Iris pigment epithelial cell (primary cell): ENCODE results near the gene CD180.

Source experiments
- DNase-seq: peaks from one replicate; pipeline ENCODE4 v3.0.0-alpha.2; 2011; ENCODE audit warnings: low read depth

Gene CD180

GRCh38 chr5:67196537-67197059 lies at the start of gene CD180:
TSS of gene CD180 (minus strand) at chr5:67196799. CDS start at chr5:67196641, 158 bp downstream.
- DNase-seq, result no peak

DNA sequence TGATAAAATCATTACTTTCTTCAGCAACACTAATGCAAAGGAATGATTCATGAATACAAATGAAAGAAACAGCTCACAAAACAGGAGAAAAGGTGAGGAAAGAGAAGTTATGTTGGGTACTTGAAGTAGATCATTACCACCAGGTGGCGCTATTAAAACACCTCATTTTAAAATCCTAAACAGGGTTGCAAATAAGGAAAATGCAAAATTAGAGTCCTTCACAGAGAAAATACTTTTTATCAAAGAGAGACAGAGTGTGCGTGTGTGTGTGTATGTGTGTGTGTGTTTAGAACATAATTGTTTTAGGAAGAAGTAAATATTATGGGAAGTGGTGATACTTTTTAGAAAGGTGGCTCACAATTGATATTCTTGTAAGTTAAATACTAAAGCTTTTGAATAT lies 49.5 kb upstream of the CD180 start:
- DNase-seq, result peak; percentile 85

DNA sequence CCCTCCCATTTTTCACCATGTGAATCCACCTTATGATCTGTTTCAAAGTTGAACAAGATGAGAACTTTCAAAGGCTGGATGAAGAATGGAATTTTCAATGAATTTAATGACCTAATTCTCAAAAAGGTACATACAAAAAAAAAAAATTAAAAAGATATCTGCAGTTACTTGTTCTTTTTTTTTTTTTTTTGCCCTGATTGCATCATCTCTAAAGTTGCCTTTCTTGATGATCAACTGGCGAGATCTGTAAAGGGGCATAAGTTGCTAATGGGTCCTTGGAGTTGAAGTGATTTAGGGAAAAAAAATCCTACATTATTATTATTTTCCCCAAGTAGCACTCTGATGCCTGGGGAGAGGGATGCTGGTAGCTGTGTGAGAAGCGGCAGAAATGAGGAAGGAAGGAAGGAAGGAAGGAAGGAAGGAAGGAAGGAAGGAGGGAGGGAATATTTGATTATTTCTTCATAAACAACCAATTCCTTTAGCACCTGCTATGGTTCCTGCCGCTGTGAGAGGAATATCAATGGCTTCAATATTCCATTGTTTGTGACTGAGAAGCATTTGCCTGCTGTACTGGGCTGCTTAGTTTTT lies 48.8 kb upstream of the CD180 start:
- DNase-seq, result no peak

- DNase-seq, result no peak
Measured at GRCh38 chr5:67244345-67244793, 47.8 kb upstream of the CD180 start.

DNA sequence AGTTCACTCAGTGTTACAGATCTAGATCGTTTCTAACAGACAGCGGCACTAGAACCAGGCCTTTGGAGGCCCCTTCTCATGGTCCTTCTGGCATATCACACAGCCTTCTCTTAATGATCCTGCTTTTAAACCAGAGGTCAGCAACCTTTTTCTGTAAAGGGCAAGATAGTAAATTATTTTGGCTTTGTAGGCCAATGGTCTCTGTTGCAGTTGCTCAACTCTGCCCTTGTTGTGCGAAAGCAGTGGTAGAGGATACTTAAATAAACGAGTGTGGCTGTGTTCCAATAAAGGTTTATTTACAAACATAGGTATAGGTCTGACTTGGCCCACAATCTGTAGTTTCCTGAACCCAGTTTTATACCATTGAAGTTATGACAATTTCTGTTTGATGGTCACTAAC lies 47.3 kb upstream of the CD180 start:
- no peak for DNase-seq

- DNase-seq, result no peak
Measured at GRCh38 chr5:67243349-67243748, 46.8 kb upstream of the CD180 start.

DNA sequence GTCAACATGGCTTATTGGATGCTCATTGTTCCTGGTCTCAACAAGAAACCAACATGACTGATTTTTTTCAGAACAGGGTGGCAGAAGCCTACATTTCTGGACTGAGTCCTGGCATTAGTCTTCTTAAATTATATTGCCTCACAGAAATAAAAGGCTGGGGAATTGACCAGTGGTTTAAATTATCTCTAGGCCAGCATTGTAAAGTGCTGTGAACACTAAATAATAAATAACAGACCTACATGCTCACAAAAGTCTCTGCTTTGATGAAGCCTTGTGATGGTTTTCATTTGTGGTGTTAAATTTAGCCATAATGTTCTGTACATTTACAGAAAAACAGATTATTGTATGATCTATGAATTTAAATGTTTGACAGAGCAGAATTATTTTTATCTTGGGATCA lies 44.7 kb upstream of the CD180 start:
- DNase-seq, result no peak

DNA sequence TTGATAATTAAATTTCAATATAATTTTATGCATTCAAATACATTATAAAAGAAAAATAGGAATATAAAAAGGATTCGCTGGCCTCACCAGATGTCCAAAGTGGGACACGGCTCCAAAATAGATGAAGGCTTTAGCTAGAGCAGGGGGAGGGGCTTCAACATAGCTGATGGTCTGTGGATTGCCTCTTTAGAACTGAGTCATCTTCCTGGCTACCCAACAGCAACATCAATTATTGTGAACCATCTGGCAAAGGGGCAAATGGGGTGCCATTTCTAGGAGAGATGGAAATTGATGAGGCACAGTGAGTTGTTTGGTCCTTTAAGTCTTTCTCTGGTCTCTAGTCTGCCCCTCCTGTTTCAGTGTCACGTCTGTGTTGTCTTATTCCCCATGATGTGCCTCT lies 44.2 kb upstream of the CD180 start:
- no peak for DNase-seq

DNA sequence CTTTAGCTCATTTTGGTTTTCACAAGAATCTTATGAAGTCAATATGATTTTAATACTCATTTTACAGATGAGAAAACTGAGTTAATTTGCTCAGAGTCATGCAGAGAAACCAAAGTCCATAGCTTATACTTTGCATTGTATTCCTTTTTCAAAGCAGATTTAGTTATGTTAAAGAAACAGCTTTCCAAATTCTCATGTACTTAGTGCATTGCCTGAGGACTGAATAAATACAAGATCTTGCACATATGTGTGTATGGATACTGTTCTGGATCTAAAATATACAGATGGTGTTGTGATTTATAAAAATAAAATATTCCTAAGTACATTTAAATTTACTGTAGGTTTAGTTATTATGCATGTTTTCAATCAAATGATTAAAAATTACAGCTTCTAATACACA lies 43.5 kb upstream of the CD180 start:
- no peak for DNase-seq

DNA sequence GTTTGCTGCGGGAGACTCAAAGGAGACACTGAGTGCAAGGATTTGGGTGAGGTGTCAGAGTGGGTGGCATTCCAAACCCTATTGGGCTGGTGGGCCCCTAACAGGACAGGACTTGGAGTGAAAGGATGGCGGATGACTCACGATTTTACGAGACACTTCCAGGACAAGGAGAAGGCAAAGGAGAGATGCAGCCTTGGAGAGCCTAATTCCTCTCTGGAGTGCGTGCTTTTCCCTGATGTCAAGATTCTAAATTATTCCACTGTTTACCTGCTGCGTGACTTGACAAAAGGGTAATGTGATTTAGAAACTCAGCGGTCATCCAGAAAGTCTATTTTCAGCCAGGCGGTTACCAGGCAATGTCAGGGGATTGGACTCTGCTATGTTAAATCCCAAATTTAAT lies 41.6 kb upstream of the CD180 start:
- no peak for DNase-seq

DNA sequence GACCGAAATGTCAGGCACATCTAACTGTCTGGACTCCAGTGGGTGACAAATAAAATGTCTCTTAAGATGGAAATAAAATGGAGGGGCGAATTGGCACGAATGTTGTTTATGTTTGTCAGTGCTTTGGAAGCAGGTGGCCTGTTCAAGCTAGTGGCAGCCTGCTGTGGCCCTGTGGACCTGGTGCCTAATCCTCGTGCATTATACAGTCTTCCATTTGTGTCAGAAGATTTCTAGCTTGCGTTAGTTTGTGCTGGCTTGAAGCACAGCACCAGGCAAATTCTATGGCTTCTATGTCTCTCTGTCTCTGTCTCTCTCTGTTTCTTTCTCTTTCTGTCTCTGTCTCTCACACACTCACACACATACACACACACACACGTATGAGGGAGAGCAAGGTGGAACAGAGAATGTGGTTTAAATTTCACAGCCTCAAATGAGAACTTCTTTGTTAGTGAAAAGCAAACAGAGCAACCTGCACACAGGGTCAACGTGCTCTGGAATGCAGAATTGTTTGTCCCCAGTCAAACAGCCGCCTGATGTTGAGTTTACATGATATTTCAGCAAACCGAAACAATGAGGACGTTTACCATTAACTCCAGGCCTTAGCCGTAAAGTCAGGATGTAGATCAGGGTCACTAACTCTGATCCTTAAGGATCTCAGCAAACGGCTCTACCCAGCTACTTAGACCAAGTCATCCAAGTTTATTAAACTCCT lies 39.0 kb upstream of the CD180 start:
- no peak for DNase-seq

- DNase-seq, result peak; percentile 88
Measured at GRCh38 chr5:67234671-67235176, 38.1 kb upstream of the CD180 start.

GRCh38 chr5:67233075-67233474 lies 36.5 kb upstream of the CD180 start:
- DNase-seq, result peak; percentile 79

- no peak for DNase-seq
Measured at GRCh38 chr5:67223211-67223610, 26.6 kb upstream of the CD180 start.

DNA sequence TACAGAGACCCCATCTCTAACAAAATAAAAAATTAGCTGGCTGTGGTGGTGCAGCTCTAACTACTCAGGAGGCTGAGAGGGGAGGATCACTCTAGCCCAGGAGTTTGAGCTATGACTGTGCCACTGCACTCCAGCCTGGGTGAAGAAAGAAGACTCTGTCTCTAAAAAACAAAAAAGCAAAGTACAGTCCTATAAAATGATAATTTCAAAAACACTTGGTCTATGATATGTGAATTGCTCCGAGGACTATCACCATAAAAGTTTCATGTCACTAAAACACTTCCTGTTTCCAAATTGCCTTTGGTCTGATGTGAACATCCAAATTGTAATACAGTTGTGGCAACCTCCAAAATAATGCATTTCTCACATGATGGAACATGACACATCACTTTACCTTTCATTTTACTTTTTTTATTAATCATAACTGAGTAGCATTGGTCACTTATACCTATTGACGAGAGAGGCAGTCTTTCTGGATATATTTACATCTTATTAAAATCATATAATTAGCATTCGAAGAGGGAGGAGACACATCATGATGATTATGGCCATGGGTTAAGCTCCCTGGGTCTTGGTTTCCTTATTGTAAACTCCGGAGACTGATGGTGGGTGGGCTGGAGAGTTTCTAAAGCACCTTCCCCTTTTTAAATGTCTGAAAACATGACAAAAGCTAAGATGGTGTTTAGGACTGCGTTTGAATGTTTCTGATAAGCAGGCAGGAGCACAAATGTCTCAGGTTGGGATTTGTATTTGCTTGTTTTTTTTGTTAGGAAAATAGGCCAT lies 25.8 kb upstream of the CD180 start:
- DNase-seq, result no peak

DNA sequence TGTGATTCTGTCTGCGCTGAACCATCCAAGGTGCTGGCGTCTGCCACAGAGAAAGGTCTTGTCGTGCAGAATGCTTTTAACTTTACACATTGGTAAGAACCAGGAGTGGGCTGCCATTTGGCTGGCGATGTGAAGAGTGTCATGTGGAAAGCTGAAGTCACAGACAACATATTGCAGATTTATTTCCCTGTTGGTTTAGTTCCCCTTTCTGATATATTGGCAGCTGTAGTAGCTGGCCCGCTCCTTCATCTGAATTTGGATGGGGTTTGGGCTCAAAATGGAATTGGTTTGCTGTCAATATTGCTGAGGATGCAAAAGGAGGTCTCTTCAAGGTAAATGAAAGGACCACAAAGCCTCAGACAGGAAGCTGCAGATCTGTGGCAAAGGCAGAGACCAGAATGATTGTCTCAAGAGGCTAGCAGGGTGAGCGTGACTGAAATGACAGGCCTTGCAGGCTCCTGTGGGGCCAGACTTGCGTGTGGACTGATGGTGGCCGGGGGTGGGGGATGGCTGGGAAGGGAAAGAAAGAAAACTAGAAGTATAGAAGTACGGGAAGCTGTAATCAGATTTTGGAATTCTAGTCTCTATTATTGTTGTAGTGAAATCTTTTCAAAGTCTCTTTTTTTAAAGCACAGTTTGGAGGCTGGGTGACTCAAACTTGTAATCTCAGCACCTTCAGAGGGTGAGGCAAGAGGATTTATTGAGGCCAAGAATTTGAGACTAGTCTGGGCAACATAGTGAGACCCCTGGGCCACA lies 25.1 kb upstream of the CD180 start:
- no peak for DNase-seq

- no peak for DNase-seq
Measured at GRCh38 chr5:67216564-67216963, 20.0 kb upstream of the CD180 start.

GRCh38 chr5:67215519-67216471 lies 19.2 kb upstream of the CD180 start:
- peak; percentile 30 for DNase-seq

- DNase-seq, result no peak
Measured at GRCh38 chr5:67214707-67215447, 18.3 kb upstream of the CD180 start.

DNA sequence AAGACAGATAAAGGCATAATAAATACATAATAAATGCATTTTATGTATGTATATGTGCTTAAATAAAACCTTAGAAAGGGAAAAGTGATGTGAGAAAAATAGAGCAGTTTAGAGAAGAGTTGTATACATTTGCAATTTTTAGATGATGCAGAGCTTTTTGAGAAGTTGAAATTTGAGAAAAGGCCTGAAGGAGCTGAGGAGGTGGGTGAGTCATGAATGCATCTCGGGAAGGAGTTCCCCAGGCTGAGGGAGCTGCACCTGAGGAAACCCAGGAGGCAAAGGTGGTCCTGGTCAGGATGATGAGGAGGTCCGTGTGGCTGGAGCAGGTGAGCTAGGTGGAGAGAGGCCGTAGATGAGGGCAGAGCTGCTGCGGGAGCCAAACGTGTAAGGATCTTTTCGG lies 17.4 kb upstream of the CD180 start:
- DNase-seq, result peak; percentile 38
